ENCODE data around the gene LAS1L. TPM values are rescaled to one million over a fixed set of nuclear protein-coding genes. Genes with fewer than 3 reads are reported as not detected.

LAS1L gene
- total RNA-seq, 1 experiment from 2014 or later: 19.2 TPM

GRCh38 chrX:65463550-65463949 lies 71.0 kb downstream of the LAS1L start:
- no peak overlapping the region for H3K9ac ChIP-seq (ENCODE audit: low read length)
- no peaks in the 10 kb centered on the region for H3K9me3 ChIP-seq (ENCODE audit: low read length)
- H3K4me1 ChIP-seq (ENCODE audit: low read length): no peaks in the 10 kb centered on the region
- no peak overlapping the region for H3K4me2 ChIP-seq (ENCODE audit: low read depth, low read length, poor library complexity, severe bottlenecking)
- no peaks in the 10 kb centered on the region for H3K36me3 ChIP-seq (ENCODE audit: insufficient read depth, low read length)
- H3K27ac ChIP-seq (ENCODE audit: low read length): no peak overlapping the region
- H3K4me3 ChIP-seq (ENCODE audit: low read length): no peak overlapping the region
- no peaks in the 10 kb centered on the region for H3K27me3 ChIP-seq (ENCODE audit: low read length)
- no peaks in the 10 kb centered on the region for H4K20me1 ChIP-seq (ENCODE audit: insufficient read depth, low read depth, low read length)
- no peaks in the 10 kb centered on the region for H3K9me2 ChIP-seq (replicated peaks; ENCODE audit: insufficient read depth, low read length)
- no peak for DNase-seq
- no peaks in the 10 kb centered on the region for H3K79me2 ChIP-seq (ENCODE audit: low read length)
- H2AFZ ChIP-seq (ENCODE audit: low read length): no peak overlapping the region

Other genes starting within 250 kb of the LAS1L start
- 255 and 361 TPM in 2 replicates for gene MSN, start 132.9 kb upstream of the LAS1L start, total RNA-seq (2014; rRNA removed; shearing (Covaris generic); ENCODE audit: low replicate concordance)

Data from Karpas-422 (cell line).